ENCODE results near the gene C7orf57.

DNA sequence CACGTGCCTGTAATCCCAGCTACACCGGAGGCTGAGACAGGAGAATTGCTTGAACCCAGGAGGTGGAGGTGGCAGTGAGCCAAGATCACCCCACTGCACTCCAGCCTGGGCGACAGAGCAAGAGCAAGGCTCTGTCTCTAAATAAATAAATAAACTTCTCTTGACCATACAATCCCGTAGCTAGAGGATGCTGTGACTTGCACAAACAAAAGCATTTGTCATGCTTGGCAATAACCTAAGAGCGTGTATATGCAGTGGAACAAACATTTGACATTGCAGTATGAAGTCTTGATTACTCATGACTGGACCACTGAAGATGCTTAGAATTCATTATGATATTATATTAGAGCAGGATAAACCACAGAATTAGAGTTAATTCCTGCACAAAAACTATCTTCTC, 1.4 kb upstream of the C7orf57 start:
- TF ChIP-seq POLR2AphosphoS5 (IDR thresholded peaks at IDR 0.05), result no peak
- TF ChIP-seq, protein P1, sequence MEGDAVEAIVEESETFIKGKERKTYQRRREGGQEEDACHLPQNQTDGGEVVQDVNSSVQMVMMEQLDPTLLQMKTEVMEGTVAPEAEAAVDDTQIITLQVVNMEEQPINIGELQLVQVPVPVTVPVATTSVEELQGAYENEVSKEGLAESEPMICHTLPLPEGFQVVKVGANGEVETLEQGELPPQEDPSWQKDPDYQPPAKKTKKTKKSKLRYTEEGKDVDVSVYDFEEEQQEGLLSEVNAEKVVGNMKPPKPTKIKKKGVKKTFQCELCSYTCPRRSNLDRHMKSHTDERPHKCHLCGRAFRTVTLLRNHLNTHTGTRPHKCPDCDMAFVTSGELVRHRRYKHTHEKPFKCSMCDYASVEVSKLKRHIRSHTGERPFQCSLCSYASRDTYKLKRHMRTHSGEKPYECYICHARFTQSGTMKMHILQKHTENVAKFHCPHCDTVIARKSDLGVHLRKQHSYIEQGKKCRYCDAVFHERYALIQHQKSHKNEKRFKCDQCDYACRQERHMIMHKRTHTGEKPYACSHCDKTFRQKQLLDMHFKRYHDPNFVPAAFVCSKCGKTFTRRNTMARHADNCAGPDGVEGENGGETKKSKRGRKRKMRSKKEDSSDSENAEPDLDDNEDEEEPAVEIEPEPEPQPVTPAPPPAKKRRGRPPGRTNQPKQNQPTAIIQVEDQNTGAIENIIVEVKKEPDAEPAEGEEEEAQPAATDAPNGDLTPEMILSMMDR (IDR thresholded peaks at IDR 0.05), result no peak

Data from sigmoid colon (tissue), 4 donors.